Activated CD4-positive, alpha-beta T cell treated with anti-CD3 and anti-CD28 coated beads, Interleukin-2, amount 50 U/mL, for 16 hours (primary cell): ENCODE results near the gene RPL9.
"Not testable (repeated sequence)": the region's sequence is repeated elsewhere in the genome, so short reads cannot be mapped to it uniquely, and the experiment has no call there.

Source experiments
- DNase-seq: peaks from one replicate; pipeline ENCODE4 v3.0.0-alpha.2; 2020

Gene RPL9

DNA sequence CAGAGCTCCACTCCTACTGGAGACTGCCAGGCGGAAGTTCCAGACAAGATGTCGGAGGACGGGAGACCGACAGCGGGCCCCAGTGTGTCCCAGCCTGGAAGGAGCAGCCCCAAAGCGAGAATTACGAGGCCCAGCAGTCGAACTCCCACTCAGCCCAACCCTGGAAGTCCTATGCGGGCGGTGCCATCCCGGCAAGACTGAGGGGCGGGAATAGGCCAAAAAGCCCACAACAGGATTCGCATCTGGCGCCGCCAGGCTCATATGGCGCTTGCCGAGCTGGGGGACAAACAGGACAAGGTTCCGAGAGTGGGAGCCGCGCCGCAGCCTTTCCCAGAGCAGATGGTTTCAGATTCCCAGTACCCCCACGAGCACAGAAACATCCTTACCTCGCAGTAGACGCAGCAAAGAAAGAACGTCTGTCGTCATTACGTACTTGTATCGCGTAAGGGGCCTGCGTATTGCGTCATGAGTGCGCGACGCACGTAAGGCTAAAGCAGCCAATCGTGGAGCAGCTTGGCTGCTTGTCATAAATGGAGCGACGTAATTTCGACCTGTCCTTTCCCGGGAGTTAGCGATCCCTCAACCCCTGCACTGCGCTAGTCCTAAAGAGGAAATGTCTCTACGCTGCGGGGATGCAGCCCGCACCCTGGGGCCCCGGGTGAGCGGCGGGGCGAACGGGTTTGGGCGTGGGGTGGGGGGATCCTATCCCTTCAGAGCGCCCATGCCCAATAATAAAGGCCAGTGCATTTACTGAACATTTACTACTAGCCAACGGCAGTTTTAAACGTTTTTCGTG lies at the start of gene RPL9, which contains the start of gene LIAS:
Gene RPL9 (minus strand): TSS at position 418 of the 796 bp plus-strand sequence. CDS start 483 bp downstream, outside the sequence.
Gene LIAS (plus strand): TSS at position 552 of the 796 bp plus-strand sequence. CDS start 62 bp downstream, at position 614.
- peak; percentile 97 for DNase-seq

DNA sequence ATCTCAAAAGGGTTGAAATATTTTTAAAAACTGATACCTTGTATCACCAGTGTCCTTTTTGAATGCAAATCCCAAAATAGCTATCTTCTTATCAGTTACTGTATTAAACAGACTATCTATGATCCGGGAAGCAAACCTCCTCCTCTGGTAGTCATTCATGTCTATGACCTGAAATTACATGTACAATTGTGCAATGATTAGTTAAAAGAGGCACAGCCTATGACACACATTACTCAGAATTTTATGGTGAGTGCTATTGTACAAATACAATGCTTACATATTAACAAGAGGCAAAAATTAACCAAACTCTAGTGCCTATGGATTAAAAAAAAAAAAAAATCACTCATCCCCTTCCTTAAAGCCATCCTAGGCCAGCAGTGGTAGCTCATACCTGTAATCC lies 46.9 kb upstream of the RPL9 start:
- DNase-seq, result no peak

DNA sequence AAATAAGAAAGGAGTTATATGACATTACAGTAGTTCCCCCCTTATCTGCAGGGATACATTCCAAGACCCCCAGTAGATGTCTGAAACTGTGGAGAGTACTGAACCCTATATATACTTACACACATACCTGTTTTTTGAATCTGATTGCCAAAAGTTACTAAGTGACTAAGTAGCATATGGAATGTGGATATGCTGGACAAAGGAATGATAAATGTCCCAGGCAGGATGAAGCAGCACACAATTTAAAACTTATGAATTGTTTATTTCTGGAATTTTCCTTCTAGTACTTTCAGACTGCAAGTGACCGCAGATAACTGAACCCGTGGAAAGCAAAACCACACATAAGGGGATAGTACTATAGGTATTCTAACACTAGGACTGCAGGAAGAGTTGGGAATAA lies 45.8 kb upstream of the RPL9 start:
- DNase-seq, result no peak

DNA sequence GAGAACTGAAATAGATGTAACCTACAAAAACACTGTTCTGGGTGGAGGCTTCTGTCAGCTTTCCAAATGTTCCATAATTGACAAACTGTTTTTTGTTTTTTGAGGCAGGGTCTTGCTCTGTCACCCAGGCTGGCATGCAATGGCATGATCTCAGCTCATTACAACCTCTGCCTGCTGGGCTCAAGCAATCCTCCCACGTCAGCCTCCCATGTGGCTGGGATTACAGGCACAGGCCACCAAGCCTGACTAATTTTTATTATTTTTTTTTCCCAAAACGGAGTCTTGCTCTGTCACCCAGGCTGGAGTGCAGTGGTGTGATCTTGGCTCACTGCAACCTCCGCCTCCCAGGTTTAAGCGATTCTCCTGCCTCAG lies 43.9 kb upstream of the RPL9 start:
- DNase-seq, result not testable (repeated sequence)

DNA sequence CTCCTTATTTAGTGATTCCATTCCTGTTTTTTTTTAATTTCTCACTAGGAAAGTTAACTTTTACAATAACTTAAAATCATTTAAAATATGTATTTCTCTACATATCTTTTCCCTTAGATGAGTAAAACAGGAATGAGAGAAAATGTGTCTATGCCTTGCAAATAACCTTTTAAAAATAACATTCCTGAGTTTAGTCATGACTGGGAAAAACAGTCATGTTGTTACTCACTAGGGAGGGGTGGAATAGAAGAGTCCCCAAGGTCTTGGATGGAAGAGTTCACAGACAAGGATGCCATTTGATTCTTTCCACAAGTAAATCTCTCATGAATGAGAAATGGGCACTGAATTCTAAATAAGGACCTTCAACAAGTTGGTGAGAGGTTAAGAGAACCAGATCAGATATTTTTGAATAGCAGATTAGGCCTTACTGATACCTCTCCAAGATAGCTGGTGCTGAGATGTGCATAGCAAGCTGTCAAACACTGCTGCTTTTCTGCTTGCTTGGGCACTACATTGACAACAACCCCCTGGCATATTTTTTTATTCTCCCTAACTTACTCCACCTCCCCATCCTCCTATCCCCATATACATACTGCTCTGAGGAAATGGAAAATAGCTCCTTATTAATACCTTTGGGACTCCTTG lies 43.4 kb upstream of the RPL9 start:
- no peak for DNase-seq

DNA sequence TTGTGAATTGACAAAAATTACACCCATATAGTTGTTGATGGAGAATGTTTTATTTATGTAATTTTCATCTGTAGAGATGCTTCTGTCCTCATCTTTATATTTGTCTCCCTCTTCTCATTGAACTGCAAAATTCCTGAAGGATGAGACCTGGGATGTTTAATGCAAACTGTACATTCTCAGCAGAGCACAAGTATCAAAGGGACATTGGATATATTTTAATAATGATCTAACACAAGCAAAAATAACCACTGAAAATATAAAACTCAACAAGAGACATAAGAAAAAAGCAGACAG lies 40.0 kb upstream of the RPL9 start:
- no peak for DNase-seq

DNA sequence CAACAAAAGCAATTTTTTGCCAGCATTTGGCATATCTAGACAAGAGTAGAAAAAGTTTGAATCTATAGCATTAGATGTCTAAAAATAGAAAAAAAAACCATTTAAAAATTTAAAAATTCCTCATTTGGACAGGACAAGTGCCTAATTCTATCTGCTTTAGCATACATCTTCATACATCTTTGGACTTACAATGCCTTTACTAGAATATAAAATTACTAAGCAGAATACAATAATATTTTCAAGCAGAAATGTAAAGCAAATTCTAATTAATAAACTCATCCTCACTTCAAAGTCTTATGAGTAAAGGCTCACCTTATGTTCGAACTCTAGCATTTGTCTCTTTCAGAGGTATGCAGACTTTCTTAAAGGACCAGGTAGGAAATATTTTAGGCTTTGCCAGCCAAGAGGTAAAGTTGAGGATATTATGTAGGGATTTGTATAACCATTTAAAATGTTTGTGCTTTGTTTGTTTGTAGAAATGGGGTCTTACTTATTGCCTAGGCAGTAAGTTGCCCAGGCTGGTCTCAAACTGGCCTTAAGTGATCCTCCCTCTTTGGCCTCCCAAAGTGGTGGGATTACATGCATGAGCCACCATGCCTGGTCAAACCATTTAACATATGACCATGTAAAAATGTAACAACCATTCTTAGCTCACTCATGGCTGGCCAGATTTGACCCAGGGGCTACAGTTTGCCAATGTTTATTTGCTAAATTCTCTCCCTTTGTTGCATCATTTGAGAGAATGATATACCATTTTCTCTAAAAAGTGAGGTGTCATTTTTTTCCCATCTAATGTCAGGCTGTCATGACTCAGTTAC lies 39.4 kb upstream of the RPL9 start:
- DNase-seq, result no peak

DNA sequence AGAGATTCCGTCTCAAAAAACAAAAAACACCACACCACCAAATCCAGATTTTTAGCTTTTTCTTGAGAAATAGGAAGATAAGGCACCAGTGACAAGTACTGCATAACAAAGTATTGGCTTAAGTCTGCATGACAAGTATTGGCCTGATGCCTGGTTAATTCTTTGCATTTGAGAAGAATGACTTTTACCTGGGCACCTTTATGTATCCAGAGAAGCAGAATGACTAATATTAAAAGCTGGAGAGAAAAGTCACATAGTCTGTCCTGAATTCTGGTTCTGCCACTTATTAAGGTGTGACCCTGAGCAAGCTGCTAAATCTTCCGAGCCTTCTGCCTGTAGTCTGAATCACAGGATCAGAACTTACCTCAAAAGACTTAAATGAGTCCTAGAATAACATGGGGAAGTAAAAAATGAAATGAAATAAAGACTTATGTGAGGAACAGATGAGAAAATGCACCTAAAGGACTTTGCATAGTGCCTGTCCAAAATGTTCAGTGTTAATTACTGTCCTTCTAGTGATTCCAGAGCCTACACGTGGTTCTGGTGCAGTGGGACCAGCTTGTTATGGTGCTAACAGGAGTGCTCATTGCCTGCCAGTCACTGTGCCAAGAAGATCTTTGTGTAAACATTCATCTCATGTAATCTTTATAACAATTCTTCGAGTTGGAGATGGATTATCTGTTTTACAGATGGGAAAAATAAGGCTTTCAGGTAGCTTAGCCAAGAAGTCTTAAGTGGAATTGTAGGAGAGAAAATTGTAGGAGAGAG lies 36.9 kb upstream of the RPL9 start:
- no peak for DNase-seq

DNA sequence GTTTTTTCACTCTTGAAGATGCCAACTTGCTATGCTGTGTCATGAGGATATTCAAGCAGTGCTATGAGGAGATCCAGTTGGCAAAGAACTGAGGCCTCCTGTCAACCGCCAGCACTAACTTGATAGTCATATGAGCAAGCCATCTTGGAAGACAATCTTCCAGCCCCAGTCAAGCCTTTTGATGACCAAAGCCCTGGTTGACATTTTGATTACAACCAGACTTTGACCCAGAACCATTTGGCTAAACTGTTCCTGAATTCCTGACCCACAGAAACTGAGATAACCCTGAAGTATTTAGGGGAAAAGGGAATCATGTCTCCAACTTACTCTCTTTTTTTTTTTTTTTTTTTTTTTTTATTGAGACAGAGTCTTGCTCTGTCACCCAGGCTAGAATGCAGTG lies 35.6 kb upstream of the RPL9 start:
- DNase-seq, result no peak

DNA sequence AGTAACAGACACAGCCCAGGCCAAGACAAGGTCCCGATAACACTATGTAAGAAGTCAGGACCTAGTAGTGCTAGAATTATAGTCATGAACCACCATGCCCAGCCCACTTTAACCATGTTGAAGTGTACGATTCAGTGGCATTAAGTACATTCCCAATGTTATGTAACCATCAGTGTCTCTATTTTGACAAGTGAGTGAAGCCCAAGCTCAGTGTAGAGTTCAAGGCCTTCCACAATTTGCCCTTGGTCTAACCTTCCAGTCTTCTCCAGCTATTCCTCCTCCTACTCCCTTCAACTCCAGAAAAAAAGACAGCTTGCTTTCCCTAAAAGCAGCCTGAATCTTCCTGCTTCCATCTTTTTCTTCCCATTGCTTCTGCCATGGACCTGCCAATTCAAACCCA lies 31.6 kb upstream of the RPL9 start:
- DNase-seq, result no peak

DNA sequence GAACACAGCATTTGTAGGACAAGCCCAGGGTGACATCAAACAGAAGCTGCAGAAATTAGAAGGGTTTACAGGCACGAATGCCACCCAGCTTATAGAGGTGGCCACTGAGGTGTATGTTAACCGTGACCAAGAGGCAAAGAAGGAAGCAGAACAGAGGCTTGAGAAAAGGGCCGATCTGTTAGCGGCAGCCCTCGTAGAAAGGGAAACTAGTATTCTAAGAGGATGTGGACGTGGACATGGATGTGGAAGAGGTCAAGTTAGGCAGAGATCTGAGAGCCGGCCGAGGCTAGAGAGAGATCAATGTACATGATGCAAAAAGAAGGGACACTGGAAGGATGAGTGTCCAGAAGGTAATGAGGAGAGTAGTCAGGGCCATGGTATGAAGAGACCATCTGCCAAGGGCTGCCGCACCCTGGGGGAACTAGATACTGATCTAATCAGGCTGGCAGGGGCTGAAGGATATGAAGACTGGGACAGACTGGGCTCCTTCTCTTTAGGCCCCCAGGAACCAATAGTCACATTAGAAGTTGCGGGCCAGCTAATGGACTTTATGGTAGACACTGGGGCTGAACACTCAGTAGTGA lies 27.6 kb upstream of the RPL9 start:
- no peak for DNase-seq

DNA sequence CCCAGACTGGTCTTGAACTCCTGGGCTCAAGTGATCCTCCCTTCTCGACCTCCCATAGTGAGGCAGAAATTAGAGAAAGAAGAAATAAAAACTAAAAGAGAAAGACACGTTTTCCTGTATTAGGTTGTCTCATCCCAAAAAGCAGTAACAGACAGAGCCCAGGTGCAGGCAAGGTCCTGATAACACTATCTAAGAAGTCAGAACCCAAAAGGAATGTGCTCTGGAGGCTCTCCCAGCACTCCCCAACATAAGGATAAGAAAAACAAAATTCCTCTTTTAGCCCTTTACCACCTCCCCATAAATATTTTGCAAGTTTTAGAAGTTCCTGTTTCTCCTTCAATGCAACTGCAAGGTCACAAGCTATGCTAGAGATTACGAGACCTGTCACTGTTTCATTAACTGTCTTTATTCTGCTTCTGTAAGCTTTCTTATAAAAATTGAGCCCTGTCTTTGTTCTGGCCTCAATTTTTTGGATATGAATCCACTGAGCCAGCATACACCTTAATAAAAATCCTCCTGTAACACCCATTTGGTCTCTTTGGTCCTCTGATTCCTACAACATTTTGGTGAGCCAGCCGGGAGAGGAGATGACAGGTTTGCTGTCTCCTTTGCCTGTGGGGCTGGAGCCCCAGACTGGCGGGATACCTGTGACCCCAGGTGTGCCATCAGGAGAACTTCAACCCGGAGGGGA lies 26.0 kb upstream of the RPL9 start:
- no peak for DNase-seq

DNA sequence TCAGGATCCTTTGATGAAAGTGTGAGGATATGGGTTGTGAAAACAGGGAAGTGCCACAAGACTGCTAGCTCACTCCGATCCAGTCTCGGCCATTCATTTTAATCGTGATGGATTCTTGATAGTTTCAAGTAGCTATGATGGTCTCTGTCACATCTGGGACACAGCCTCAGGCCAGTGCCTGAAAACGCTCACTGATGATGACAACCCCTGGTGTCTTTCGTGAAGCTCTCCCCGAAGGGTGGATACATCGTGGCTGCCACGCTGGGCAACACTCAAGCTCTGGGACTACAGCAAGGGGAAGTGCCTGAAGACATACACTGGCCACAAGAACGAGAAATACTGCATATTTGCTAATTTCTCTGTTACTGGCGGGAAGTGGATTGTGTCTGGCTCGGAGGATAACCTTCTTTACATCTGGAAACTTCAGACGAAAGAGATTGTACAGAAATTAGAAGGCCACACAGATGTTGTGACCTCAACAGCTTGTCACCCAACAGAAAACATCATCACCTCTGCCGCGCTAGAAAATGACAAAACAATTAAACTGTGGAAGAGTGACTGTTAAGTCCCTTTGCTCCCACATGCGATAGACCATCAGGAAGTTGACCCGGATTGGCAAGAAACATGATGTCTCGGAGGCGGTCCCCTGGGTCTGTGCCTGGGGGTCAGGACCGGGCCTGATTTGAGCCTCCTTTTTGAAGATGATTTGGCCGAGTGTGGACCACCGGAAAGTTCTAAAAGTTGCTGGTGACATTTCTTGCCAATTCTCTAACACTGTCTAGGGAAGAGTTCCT lies 22.4 kb upstream of the RPL9 start:
- DNase-seq, result no peak

DNA sequence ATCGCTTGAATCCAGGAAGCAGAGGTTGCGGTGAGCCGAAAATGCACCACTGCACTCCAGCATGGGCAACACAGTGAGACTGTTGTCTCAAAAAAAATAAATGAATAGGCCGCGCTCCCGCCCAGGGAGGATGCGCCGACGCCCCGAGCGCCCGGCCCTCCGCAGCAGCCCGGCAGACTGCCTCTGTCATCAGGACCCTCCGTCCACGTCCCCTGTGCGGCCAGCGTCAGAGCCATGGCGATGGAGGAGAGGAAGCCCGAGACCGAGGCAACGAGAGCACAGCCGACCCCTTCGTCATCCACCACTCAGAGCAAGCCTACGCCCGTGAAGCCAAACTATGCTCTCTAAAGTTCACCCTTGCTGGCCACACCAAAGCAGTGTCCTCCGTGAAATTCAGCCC lies 21.5 kb upstream of the RPL9 start:
- DNase-seq, result no peak

DNA sequence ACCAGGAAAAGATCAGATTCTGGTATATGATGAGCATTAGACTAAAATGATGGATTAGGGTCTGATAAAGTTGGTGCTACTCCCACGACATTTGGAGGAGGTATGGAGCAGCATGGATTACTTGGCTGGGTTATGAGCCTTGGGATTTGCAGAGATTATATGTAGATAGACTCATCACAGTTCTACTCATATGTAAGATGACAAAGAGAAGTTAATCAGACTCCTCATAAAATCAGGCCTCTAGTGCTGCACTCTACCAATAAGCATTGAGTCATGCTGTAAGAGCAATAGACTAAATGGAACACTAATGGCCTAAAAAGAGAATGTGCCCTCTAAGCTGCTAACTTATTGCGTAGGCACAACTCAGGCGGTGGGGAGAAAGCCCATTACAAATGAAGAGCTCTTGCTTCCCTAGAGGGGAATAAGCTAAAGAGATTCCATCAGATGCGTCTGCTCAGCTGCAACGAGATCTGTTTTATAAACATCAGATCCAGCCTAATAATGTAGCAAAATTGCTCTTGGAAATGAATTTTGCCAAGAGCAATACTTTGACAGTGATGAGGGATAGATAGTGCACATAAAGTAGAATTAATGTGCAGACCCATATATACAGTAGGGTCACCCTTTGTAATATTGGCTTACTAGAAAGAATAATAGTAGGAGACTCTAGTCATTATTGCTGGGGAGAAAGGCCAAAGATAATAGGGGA lies 17.6 kb upstream of the RPL9 start:
- DNase-seq, result no peak

DNA sequence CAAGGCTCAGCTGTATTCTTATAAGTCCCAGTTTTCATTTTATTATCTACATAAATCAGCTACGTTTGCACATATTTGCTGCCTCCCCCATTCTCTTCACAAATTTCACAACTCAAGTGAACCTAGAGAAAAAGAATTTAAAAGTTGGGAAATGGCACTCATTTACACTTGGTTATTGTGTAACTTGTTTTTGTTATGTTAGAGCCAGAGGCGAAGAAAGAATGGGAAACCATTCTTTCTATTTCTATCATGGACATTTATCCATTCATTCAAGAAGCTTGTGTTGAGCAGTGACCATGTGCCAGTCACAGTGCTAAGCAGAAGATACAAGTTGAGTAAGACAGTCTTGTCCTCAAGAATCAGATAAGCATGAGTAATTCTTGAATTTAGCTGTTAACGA lies 13.7 kb upstream of the RPL9 start:
- no peak for DNase-seq

DNA sequence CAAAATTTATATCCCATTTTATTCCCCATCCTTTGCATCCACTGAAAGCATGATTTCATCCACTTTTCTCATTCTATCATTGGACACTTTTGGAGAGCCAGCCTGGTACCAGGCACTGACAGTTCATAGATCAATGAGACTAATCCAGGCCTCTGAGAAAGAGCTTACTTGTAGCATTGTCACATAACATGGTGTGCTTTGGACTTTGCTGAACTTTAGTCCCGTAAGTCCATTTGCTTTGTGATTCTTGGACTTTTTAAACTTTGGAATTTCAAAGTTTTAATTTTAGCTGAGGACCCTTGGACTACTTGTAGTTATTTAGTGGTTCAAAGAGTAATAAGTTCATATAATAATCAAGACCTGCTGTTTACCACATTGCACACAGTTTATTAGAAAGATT lies 11.7 kb upstream of the RPL9 start:
- no peak for DNase-seq

DNA sequence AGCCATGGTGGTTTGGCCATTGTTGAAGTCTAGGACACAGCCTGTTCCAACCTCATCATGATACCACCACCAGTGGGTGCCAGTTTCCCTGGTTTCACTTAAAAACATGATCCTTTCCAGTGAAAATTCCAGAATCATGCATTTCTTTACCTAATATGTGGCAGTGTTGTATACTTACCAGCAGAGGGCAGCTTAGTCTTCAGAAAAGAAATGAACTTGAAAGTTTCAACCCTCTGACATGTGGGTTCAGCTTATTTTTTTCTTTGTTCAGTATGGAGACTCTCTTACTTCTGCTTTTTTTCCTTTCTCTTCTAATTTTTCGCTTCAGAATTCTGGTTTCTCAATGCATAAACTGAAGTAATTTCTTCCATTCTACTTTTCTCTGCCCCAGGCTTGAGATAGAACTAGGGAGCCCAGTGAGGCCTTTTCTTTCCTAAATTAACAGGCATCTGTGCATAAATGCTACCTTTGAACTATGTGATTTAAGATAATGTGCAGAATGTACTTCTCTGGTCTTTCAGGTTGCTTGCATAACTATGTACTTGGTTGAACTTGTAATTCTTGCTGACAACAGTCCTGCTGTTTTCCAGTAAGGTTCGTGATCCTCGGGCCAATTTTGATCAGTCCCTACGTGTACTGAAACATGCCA lies 10.8 kb upstream of the RPL9 start:
- DNase-seq, result peak; percentile 52

DNA sequence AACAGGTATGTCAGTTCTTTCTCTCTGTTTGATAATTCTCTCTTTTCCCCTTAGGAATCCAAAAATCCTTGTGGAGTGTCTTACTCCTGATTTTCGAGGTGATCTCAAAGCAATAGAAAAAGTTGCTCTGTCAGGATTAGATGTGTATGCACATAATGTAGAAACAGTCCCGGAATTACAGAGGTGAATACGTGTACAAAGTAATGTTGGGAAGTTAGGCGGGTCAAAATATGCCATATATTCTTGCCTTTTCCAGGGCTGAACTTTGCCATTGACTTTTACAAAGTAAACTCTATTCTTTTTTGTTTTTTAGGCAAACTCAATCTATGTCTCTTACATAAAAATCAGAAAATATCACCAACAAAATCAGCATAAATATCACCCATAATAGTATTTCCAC lies 8.7 kb upstream of the RPL9 start:
- no peak for DNase-seq

DNA sequence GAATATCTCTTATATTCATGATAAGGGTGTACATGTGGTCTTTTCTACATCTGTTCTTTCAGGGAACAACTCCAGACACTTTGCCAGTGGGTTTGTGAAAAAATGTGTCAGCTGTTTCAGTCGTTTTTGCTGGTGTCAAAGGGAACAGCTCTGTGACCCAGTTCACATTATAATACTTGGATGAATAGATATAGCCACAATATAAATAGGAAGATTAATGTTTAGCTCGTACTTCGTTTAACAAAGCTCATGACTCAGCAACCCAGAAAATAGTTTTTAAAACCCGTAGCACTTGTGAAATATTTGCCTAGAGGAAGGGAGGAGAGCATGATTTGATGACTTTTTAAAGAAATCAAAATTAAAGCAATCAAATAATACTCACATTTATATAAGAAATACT lies 8.0 kb upstream of the RPL9 start:
- DNase-seq, result no peak
